ENCODE measurements around the gene NXPE3. TPM values are rescaled to one million over a fixed set of nuclear protein-coding genes. Genes with fewer than 3 reads are reported as not detected.
"Not testable (repeated sequence)": the region's sequence is repeated elsewhere in the genome, so short reads cannot be mapped to it uniquely, and the experiment has no call there.

Gene NXPE3
- total RNA-seq, 2 donors from 2014 or later: 14.9 to 20.6 TPM

- no peaks in the 10 kb centered on the region for H3K27me3 Mint-ChIP-seq
- H3K36me3 Mint-ChIP-seq: peaks cover 81% of the 10 kb centered on the region
- ATAC-seq: no peak
- peak overlapping the region; percentile 100 for H3K27ac Mint-ChIP-seq
- DNase-seq (ENCODE audit: low spot score): no peak
- H3K4me1 Mint-ChIP-seq (ENCODE audit: low read depth in 2 of 2): peaks cover 70 to 85% of the 10 kb centered on the region in 2 donors
- peak overlapping the region; percentile 88 for H3K4me3 Mint-ChIP-seq
- H3K9me3 Mint-ChIP-seq: no peaks in the 10 kb centered on the region
Observed at GRCh38 chr3:101853982-101854381, 75.0 kb downstream of the NXPE3 start.

- Mint-ChIP-seq H3K27me3 (no peaks in the 10 kb centered on the region), H3K27ac (peak overlapping the region; percentile 100), H3K36me3 (peaks cover 89% of the 10 kb centered on the region), H3K9me3 (no peaks in the 10 kb centered on the region), H3K4me3 (peak overlapping the region; percentile 88), H3K4me1 (ENCODE audit: low read depth in 2 of 2) (peaks cover 72 to 93% of the 10 kb centered on the region in 2 donors)
- no peak for DNase-seq (ENCODE audit: low spot score)
- ATAC-seq: no peak
Observed at GRCh38 chr3:101854608-101855304, 75.7 kb downstream of the NXPE3 start.

GRCh38 chr3:101857301-101857741 lies 78.3 kb downstream of the NXPE3 start:
- H3K27me3 Mint-ChIP-seq: no peaks in the 10 kb centered on the region
- no peaks in the 10 kb centered on the region for H3K9me3 Mint-ChIP-seq
- peak overlapping the region; percentile 38 to 100 for H3K27ac Mint-ChIP-seq
- DNase-seq (ENCODE audit: low spot score) (no peak), ATAC-seq (no peak)
- peaks cover 78% of the 10 kb centered on the region for H3K36me3 Mint-ChIP-seq
- H3K4me1 Mint-ChIP-seq (ENCODE audit: low read depth in 2 of 2): peaks cover 65 to 86% of the 10 kb centered on the region in 2 donors
- H3K4me3 Mint-ChIP-seq: peak overlapping the region; percentile 69

- Mint-ChIP-seq H3K27me3 (no peaks in the 10 kb centered on the region), H3K36me3 (peaks cover 66% of the 10 kb centered on the region), H3K27ac (peak overlapping the region; percentile 37 to 100), H3K4me1 (ENCODE audit: low read depth in 2 of 2) (peaks cover 55 to 75% of the 10 kb centered on the region in 2 donors), H3K4me3 (peak overlapping the region; percentile 57), H3K9me3 (no peaks in the 10 kb centered on the region)
- DNase-seq (ENCODE audit: low spot score): no peak
- ATAC-seq: no peak
Observed at GRCh38 chr3:101858464-101859030, 79.5 kb downstream of the NXPE3 start.

- H3K4me1 Mint-ChIP-seq (ENCODE audit: low read depth in 2 of 2): peaks cover 44 to 61% of the 10 kb centered on the region in 2 donors
- ATAC-seq: no peak
- no peaks in the 10 kb centered on the region for H3K9me3 Mint-ChIP-seq
- H3K27ac Mint-ChIP-seq: peak overlapping the region; percentile 37 to 100
- H3K36me3 Mint-ChIP-seq: peaks cover 52% of the 10 kb centered on the region
- no peak for DNase-seq (ENCODE audit: low spot score)
- no peaks in the 10 kb centered on the region for H3K27me3 Mint-ChIP-seq
- H3K4me3 Mint-ChIP-seq: no peak overlapping the region
Observed at GRCh38 chr3:101859882-101860448, 81.0 kb downstream of the NXPE3 start.

- Mint-ChIP-seq H3K4me1 (ENCODE audit: low read depth in 2 of 2) (peaks cover 35 to 51% of the 10 kb centered on the region in 2 donors), H3K36me3 (peaks cover 42% of the 10 kb centered on the region)
Observed at GRCh38 chr3:101861212-101861788, 82.3 kb downstream of the NXPE3 start.

GRCh38 chr3:101861789-101862415 lies 82.9 kb downstream of the NXPE3 start:
- peaks cover 42% of the 10 kb centered on the region for H3K36me3 Mint-ChIP-seq
- ATAC-seq: no peak

More at GRCh38 chr3:101861212-101861788, 82.3 kb downstream of the NXPE3 start:
- Mint-ChIP-seq H3K9me3 (no peaks in the 10 kb centered on the region), H3K27me3 (no peaks in the 10 kb centered on the region), H3K27ac (peak overlapping the region; percentile 57 to 70), H3K4me3 (peak overlapping the region; percentile 37)
- ATAC-seq (peak; percentile 67 to 76), DNase-seq (ENCODE audit: low spot score) (no peak)

GRCh38 chr3:101862416-101863165 lies 83.6 kb downstream of the NXPE3 start:
- DNase-seq (ENCODE audit: low spot score): no peak
- peaks cover 28 to 38% of the 10 kb centered on the region in 2 donors for H3K4me1 Mint-ChIP-seq (ENCODE audit: low read depth in 2 of 2)
- peak in 1 of 2 donors; percentile 48 for ATAC-seq
- H3K27me3 Mint-ChIP-seq: no peaks in the 10 kb centered on the region
- H3K4me3 Mint-ChIP-seq: no peak overlapping the region
- no peaks in the 10 kb centered on the region for H3K9me3 Mint-ChIP-seq
- peaks cover 35% of the 10 kb centered on the region for H3K36me3 Mint-ChIP-seq
- peak overlapping the region; percentile 57 to 70 for H3K27ac Mint-ChIP-seq

More at GRCh38 chr3:101861789-101862415, 82.9 kb downstream of the NXPE3 start:
- Mint-ChIP-seq H3K4me3 (peak overlapping the region; percentile 37), H3K9me3 (no peaks in the 10 kb centered on the region), H3K27me3 (no peaks in the 10 kb centered on the region), H3K27ac (peak overlapping the region; percentile 57 to 70), H3K4me1 (ENCODE audit: low read depth in 2 of 2) (peaks cover 35 to 45% of the 10 kb centered on the region in 2 donors)
- no peak for DNase-seq (ENCODE audit: low spot score)

- not testable (repeated sequence) for H3K9me3 Mint-ChIP-seq; ATAC-seq; DNase-seq (ENCODE audit: low spot score); H3K27ac Mint-ChIP-seq; H3K4me3 Mint-ChIP-seq; H3K27me3 Mint-ChIP-seq
- Mint-ChIP-seq H3K36me3 (peaks cover 15% of the 10 kb centered on the region), H3K4me1 (ENCODE audit: low read depth in 2 of 2) (peaks cover 17% of the 10 kb centered on the region in 2 donors)
Observed at GRCh38 chr3:101864926-101865325, 85.9 kb downstream of the NXPE3 start.

- no peaks in the 10 kb centered on the region for H3K27me3 Mint-ChIP-seq
- peaks cover 15 to 16% of the 10 kb centered on the region in 2 donors for H3K4me1 Mint-ChIP-seq (ENCODE audit: low read depth in 2 of 2)
- DNase-seq (ENCODE audit: low spot score): no peak
- no peak for ATAC-seq
- H3K27ac Mint-ChIP-seq: peak overlapping the region in 1 of 2 donors; percentile 18
- H3K36me3 Mint-ChIP-seq: peaks cover 12% of the 10 kb centered on the region
- no peak overlapping the region for H3K4me3 Mint-ChIP-seq
- H3K9me3 Mint-ChIP-seq: no peaks in the 10 kb centered on the region
Observed at GRCh38 chr3:101865751-101866509, 86.9 kb downstream of the NXPE3 start.

- ATAC-seq (no peak), DNase-seq (ENCODE audit: low spot score) (no peak)
- H3K36me3 Mint-ChIP-seq: no peaks in the 10 kb centered on the region
- no peaks in the 10 kb centered on the region for H3K27me3 Mint-ChIP-seq
- peaks cover 0 to 2% of the 10 kb centered on the region in 2 donors for H3K4me1 Mint-ChIP-seq (ENCODE audit: low read depth in 2 of 2)
- H3K27ac Mint-ChIP-seq: no peak overlapping the region
- H3K4me3 Mint-ChIP-seq: no peak overlapping the region
- no peaks in the 10 kb centered on the region for H3K9me3 Mint-ChIP-seq
Observed at GRCh38 chr3:101867511-101867910, 88.5 kb downstream of the NXPE3 start.

GRCh38 chr3:101867996-101868395 lies 89.0 kb downstream of the NXPE3 start:
- no peaks in the 10 kb centered on the region for H3K36me3 Mint-ChIP-seq
- ATAC-seq: no peak
- no peaks in the 10 kb centered on the region for H3K9me3 Mint-ChIP-seq
- no peaks in the 10 kb centered on the region for H3K4me1 Mint-ChIP-seq (ENCODE audit: low read depth in 2 of 2)
- no peak overlapping the region for H3K27ac Mint-ChIP-seq
- H3K27me3 Mint-ChIP-seq: no peaks in the 10 kb centered on the region
- no peak overlapping the region for H3K4me3 Mint-ChIP-seq
- no peak for DNase-seq (ENCODE audit: low spot score)

Data from natural killer cell treated with Interleukin-12 subunit alpha and Interleukin-12 subunit beta and Interleukin-15 and Interleukin-18, amount 100 ng/mL, for 72 hours (primary cell).